Esophagus (tissue), 2 donors: ENCODE results near the gene SH3PXD2B. TPM values are rescaled to one million over a fixed set of nuclear protein-coding genes. Genes with fewer than 3 reads are reported as not detected.

Experiments used
- H3K27ac ChIP-seq, 2 donors: one replicate each; pipeline ENCODE4 v1.5.1; 2013; ENCODE audit warnings: low read depth in 2 of 2, mild to moderate bottlenecking in 2 of 2, inconsistent platforms in 1 of 2, low read length in 1 of 2, moderate library complexity in 1 of 2
- H3K27me3 ChIP-seq, 2 donors: one replicate each; pipeline ENCODE4 v1.6.1; 2013; ENCODE audit warnings: low read length in 2 of 2, control low read depth in 1 of 2, mild to moderate bottlenecking in 1 of 2; ENCODE audit not compliant: insufficient read depth in 2 of 2, control insufficient read depth in 1 of 2
- H3K36me3 ChIP-seq, 2 donors: one replicate each; pipeline ENCODE4 v1.6.1; 2013; ENCODE audit warnings: low read length in 1 of 2; ENCODE audit not compliant: control insufficient read depth in 2 of 2, insufficient read depth in 2 of 2
- H3K4me1 ChIP-seq, 2 donors: one replicate each; pipeline ENCODE4 v1.6.1; 2013; ENCODE audit warnings: low read length in 1 of 2; ENCODE audit not compliant: control insufficient read depth in 2 of 2, insufficient read depth in 2 of 2
- H3K4me3 ChIP-seq, 2 donors: one replicate each; pipeline ENCODE4 v1.5.1; 2013; ENCODE audit warnings: low read length in 2 of 2, mild to moderate bottlenecking in 2 of 2, low read depth in 1 of 2, moderate library complexity in 1 of 2
- H3K9me3 ChIP-seq, 2 donors: one replicate each; pipeline ENCODE4 v1.6.1; 2013; ENCODE audit warnings: mild to moderate bottlenecking in 2 of 2, low read depth in 1 of 2, low read length in 1 of 2, moderate library complexity in 1 of 2; ENCODE audit not compliant: control insufficient read depth in 2 of 2, insufficient read depth in 1 of 2
- WGBS, 2 donors: extraction: QIAGEN DNeasy Blood & Tissue Kit; methylation state at CpG; one replicate each; pipeline ENCODE4 v1.1.7; 2013; 5-methylcytosine and 5-hydroxymethylcytosine counted together
- polyA plus RNA-seq, 2 donors: library from polyadenylated mRNA; stranded (reverse); fragments of 200-250 nt; gene quantifications; one replicate each; pipeline ENCODE4 v1.2.3, GENCODE V29; 2013
- donor health status: healthy with polysubstance abuse.
- donor health status: Bipolar disorder and iron deficiency.

SH3PXD2B gene
- polyA plus RNA-seq, 2 donors: 3.0 to 4.5 TPM

DNA sequence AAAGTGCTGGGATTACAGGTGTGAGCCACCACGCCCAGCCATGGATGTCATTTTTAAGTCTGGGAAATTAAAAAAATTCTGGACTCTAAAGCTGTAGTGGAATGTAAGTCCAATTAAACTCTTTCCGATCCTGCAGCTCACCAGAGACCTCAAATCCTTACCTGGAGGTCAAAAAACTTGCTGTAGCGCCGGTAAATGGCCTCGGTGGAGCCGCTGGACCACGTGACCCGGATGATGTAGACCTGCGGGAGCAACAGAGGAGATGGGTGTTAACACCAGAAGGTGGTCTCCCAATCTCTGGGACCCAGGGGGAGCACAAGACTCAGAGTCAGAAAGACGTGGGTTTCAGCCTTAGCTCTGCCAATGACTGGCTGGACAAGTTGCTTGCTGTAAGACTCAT, 32.1 kb downstream of the SH3PXD2B start:
- no peak overlapping the region for H3K4me3 ChIP-seq
- 91 to 95% methylated on average over 10 of the region's 10 CpGs for WGBS, 2 donors
- H3K36me3 ChIP-seq: no peaks in the 10 kb centered on the region
- no peaks in the 10 kb centered on the region for H3K9me3 ChIP-seq
- H3K4me1 ChIP-seq: peaks cover 14 to 21% of the 10 kb centered on the region in 2 donors
- no peaks in the 10 kb centered on the region for H3K27me3 ChIP-seq
- peak overlapping the region in 1 of 2 donors; percentile 45 for H3K27ac ChIP-seq

DNA sequence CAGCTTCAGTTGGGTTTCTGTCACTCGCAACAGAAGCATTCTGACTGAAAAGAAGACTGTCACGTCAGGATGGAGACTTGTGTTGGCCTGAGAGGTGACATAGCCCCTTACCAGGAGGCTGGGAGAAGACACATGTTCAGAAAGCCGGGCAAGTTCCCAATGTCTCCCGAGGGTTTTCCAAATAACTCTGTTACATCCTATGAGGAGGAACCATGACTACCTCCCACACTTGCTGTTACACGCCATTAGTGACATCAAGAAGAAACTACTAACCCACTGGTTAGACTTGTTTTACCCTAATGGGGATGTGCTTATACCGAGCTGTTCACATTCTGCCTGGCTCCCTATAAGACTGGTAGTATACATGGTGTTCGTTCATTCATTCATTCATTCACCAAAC, 33.3 kb downstream of the SH3PXD2B start:
- H3K27me3 ChIP-seq: no peaks in the 10 kb centered on the region

DNA sequence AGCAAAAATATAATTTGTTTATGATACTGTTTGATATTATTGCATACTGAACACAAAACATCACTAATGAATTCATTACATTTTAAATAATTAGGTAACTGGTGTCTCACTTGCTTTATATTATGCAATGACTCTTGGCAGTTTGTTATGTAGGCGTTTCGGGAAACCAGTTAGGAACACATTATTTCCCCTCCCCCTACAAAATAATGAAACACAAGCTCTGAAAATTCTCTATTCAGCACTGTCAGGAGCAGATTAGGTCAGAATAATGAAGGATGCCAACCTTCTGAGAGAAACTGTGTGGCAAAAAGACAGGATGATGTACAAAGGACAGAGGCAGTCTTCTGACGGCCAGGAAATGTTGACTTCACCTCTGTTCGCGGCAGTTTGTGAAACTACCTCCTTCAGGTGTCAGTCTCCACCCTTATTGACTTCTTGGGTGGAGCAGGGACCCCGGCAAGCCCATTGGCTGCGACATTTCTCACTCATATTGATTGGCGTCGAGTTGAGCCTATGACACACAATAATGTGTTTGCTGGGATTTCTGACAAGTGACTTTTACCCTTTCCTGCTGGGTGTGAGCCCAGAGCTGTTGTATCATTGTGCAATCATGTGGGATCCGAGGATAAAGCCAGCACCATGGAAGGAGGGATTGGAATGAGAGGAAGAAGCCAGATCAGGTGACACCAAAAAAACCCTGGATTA, 33.9 kb downstream of the SH3PXD2B start:
- WGBS, 2 donors: 26 to 31% methylated on average over 10 of the region's 10 CpGs
- H3K4me3 ChIP-seq: peak overlapping the region in 1 of 2 donors; percentile 28
- H3K36me3 ChIP-seq: no peaks in the 10 kb centered on the region
- no peaks in the 10 kb centered on the region for H3K27me3 ChIP-seq
- H3K27ac ChIP-seq: peak overlapping the region; percentile 95 to 98
- peaks cover 14 to 18% of the 10 kb centered on the region in 2 donors for H3K4me1 ChIP-seq
- H3K9me3 ChIP-seq: no peaks in the 10 kb centered on the region

More for the DNA sequence above, 33.3 kb downstream of the SH3PXD2B start:
- H3K4me3 ChIP-seq: peak overlapping the region in 1 of 2 donors; percentile 27
- H3K9me3 ChIP-seq: no peaks in the 10 kb centered on the region
- H3K27ac ChIP-seq: peak overlapping the region; percentile 95 to 98
- peaks cover 14 to 21% of the 10 kb centered on the region in 2 donors for H3K4me1 ChIP-seq
- H3K36me3 ChIP-seq: no peaks in the 10 kb centered on the region
- 42 to 57% methylated on average over 7 of the region's 7 CpGs for WGBS, 2 donors

DNA sequence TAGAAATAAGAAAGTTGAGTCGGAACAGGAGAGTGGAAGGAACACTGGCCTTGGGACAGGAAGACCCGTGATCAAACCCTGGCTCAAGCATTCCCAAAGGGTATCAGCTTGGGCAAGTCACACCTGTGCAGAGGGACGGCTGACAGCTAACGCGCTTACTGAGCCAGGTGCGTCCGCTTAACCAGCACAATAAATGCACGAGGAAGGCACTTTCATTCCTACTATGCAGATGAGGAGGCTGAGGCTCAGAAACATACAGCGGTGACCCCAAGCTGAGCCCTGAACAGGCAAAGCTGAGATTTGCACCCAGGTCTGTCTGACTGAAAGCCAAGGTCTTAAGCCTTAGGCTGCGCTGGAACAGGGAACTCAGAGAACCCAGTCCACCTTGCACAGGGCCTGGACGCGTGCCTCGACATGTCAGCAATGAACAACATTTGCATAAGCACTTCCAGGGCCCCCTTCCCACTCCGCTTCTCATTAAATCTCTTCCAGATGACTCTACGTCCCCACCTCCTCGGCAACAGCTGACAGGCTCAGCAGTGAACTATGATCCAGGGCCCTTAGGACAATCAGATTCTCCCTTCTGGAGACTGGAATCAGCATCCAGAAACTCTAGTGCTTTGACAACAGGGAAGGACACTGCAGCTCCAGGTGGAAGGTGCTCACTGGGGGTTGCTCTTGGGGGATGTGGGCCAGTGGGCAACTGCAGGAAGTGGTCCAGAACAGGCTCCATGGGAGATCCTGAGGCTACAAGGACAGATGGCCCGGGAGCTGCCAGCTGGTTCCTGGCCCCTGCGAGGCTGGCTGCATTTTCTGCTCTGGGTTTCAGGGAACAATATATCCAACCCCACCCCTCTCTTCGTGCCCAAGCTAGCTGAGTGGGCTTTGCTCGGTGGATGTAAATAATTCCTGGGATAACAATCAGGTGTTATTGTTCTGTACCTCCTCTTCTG, 35.2 kb downstream of the SH3PXD2B start:
- H3K9me3 ChIP-seq: no peaks in the 10 kb centered on the region
- no peak overlapping the region for H3K4me3 ChIP-seq
- peak overlapping the region; percentile 95 for H3K27ac ChIP-seq
- peaks cover 14 to 21% of the 10 kb centered on the region in 2 donors for H3K4me1 ChIP-seq
- WGBS, 2 donors: 39 to 51% methylated on average over 20 of the region's 20 CpGs
- no peaks in the 10 kb centered on the region for H3K36me3 ChIP-seq
- H3K27me3 ChIP-seq: no peaks in the 10 kb centered on the region

DNA sequence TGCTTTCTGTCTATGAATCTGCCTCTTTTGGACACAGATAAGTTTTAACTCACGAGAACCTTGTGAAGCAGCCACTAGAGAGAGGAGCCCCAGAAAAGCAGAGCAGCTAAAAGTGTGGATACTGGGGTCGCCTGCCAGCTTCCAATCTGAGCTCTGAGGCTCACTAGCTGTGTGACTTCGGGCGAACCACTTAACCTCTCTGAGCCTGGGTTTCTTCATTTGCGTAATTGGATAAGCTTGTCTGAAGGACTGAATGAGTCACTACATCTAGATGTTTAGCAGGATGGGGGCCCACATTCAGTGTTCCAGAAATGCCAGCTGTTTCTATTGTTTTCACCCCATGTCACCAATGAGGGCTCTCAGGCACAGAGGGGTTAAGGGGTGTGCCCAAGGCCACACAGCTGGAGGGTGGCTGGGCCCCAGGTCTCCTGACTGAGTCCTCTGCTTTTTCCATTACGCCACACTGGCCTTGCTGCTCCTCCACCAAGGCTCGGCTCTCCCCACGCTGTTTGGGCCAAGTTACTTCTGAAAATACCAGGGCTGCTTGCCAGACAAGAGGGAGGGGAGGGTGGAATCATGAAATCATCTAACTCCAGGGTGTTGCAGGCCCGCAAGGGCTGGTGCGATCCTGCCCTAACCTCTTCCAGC, 36.2 kb downstream of the SH3PXD2B start:
- H3K27me3 ChIP-seq: no peaks in the 10 kb centered on the region
- H3K4me1 ChIP-seq: peaks cover 12 to 21% of the 10 kb centered on the region in 2 donors
- no peaks in the 10 kb centered on the region for H3K36me3 ChIP-seq
- no peaks in the 10 kb centered on the region for H3K9me3 ChIP-seq
- H3K27ac ChIP-seq: peak overlapping the region; percentile 95
- no peak overlapping the region for H3K4me3 ChIP-seq
- 30 to 35% methylated on average over 10 of the region's 10 CpGs for WGBS, 2 donors

DNA sequence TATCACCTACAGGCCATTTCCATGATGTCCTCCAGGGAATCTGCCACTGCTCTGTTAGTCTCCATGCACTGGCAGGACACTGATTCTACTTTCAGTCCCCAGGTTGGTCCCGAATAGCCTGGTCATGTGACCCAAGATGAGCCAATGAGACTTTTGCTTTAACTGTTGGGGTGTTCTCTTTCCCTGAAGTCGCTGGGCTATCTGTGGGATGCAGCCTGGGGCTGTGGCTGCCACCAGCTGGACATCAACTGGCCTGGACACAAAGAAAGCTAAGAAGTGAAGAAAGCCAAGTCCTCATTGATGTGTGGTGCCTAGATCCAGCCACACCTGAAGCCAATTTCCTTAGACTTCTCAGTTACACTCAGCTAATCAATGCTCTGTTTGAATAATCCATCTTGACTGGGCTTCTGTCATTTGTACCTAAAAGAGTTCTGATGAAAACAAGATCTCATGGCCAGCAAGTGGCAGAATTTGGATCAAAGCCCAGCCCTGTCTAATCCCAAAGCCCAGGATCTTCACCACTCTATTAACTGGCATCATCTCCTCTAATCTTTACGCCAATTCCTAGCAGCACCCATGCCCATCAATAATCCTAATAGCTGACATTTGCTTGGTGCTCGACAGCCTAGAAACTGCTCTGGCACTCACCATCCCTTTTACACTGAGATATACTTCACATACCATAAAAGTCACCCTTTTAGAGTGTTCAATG, 37.0 kb downstream of the SH3PXD2B start:
- 63 to 65% methylated on average over 4 of the region's 4 CpGs for WGBS, 2 donors
- H3K36me3 ChIP-seq: no peaks in the 10 kb centered on the region
- H3K9me3 ChIP-seq: no peaks in the 10 kb centered on the region
- H3K27ac ChIP-seq: peak overlapping the region; percentile 95
- no peak overlapping the region for H3K4me3 ChIP-seq
- H3K27me3 ChIP-seq: no peaks in the 10 kb centered on the region
- H3K4me1 ChIP-seq: peaks cover 12 to 21% of the 10 kb centered on the region in 2 donors

DNA sequence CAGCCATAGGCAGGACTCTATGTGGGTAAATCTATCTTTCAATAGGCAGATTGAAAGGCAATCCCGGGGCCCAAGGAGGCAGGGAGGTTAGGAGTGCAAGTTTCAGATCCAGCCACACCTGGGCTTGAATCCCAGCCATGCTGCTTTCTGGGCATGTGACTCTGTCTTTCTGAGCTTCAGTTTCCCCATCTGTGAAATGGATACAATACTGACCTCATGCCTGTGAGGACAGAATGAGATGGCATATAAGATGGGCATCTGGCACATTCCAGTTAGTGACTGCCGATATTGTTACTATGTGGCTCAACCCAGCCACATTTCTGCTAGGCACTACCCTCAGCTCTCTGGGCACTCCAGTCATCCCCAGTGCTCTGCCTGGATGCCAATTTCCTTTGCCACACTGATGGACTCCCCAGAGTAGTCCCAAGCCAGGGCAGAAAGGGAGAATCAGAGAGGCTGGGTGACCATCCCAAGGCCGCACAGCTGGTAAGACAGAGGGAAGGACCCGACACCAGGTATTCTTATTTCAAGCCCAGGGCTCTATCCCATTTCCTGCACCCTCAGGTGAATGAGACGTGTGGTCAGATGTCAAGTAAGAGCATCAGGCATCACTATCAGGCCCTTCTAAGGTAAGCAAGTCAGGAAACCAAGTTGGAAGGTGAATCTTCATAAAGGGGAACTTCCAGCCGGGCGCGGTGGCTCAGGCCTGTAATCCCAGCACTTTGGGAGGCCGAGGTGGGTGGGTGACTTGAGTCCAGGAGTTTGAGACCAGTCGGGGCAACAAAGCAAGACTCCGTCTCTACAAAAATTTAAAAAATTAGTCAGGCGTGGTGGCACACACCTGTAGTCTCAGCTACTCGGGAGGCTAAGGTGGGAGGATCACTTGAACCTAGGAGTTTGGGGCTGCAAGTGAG, 38.7 kb downstream of the SH3PXD2B start:
- H3K27me3 ChIP-seq: no peaks in the 10 kb centered on the region
- H3K9me3 ChIP-seq: no peaks in the 10 kb centered on the region
- H3K36me3 ChIP-seq: no peaks in the 10 kb centered on the region
- H3K4me3 ChIP-seq: no peak overlapping the region
- 92 to 93% methylated on average over 13 of the region's 13 CpGs for WGBS, 2 donors
- H3K27ac ChIP-seq: peak overlapping the region; percentile 56 to 63
- H3K4me1 ChIP-seq: peaks cover 11 to 18% of the 10 kb centered on the region in 2 donors

DNA sequence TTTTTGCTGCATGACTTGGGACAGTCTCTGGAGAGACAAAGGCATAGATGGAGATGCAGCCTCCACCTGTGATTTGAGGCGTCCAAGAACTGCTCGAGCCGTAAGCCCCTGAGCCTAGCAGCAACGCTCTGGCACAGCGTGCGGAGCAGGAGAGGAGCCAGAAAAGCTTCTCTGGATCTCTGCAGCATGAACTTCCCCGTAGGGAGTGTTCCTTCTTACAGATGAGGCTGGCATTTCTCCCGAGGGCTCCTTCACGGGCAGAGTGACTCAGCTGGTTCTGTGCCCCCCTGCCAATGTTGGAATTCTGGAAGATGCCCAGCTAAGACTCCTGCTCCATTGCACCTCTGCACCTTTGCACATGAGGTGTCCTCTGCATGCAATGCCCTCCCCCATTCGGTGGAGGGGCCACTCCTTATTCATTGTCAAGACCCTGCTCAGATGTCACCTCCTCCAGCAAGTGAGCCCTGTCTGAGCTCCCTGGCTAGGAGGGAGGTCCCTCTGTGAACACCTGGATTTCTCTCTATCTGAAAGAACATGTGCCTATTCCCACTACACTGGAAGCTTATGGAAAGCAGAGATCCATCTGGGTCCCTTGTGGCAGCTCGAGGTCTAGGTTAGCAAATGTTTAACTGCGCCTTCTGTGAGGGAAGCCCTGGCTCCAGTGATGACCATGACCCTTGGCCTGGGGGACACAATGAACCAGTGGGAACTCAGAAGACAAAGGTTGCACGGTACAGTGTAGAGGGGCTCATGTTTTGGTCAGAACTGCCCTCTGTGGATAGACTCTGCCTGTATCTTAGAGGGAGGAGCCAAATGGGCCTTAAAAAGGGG, 39.6 kb downstream of the SH3PXD2B start:
- no peaks in the 10 kb centered on the region for H3K9me3 ChIP-seq
- peaks cover 11 to 18% of the 10 kb centered on the region in 2 donors for H3K4me1 ChIP-seq
- peak overlapping the region; percentile 56 to 63 for H3K27ac ChIP-seq
- WGBS, 2 donors: 37 to 41% methylated on average over 13 of the region's 13 CpGs
- no peak overlapping the region for H3K4me3 ChIP-seq
- no peaks in the 10 kb centered on the region for H3K36me3 ChIP-seq
- H3K27me3 ChIP-seq: no peaks in the 10 kb centered on the region
